DOHH2 (cell line): Measurements from ENCODE around the gene KCNN3.

Experiments used
- EZH2phosphoT487 ChIP-seq: fragments of 200-600 bp; sonication (generic); IDR thresholded peaks from 2 replicates; pipeline ENCODE4 v1.6.1; 2017; ENCODE audit warnings: borderline replicate concordance, mild to moderate bottlenecking, antibody characterized with exemption, low read length, moderate library complexity, mixed read lengths
- TF ChIP-seq, protein P1 (sequence below): fragments of 200-600 bp; sonication (generic); IDR thresholded peaks from one replicate; pipeline ENCODE4 v1.5.1; 2014; ENCODE audit warnings: antibody characterized with exemption, mild to moderate bottlenecking, low read depth, low read length; ENCODE audit not compliant: poor library complexity, severe bottlenecking

DNA sequence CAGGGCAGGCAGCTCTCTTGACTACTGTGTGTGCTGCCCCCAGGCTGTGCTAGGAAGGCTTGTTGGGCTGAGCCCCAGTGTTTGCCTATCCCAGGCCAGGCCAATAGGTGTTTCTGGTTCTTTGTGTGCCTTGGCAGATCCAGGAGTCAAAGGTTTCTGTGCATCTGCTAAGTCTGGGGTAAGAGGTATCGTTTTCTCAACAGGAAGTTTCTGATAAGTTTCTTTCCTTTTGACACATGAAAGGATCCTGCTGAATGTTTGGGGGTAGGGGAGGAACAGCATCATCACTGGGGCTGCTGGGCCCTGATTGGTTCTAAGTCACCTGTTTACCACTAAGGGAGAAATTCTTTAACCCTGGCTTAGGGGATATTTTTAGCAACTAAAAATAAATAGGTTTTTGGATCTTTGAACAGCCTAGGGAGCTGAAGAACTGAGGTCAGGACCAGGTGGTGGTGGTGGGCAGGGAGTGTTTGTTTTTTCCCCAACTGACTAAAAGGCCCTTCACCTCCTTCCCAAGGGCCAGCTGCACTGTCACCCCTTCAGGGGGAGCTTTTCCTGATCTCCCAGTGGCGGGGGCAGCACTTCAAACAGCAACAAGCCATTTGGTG lies 85.1 kb downstream of the KCNN3 start:
- TF ChIP-seq, protein P1, sequence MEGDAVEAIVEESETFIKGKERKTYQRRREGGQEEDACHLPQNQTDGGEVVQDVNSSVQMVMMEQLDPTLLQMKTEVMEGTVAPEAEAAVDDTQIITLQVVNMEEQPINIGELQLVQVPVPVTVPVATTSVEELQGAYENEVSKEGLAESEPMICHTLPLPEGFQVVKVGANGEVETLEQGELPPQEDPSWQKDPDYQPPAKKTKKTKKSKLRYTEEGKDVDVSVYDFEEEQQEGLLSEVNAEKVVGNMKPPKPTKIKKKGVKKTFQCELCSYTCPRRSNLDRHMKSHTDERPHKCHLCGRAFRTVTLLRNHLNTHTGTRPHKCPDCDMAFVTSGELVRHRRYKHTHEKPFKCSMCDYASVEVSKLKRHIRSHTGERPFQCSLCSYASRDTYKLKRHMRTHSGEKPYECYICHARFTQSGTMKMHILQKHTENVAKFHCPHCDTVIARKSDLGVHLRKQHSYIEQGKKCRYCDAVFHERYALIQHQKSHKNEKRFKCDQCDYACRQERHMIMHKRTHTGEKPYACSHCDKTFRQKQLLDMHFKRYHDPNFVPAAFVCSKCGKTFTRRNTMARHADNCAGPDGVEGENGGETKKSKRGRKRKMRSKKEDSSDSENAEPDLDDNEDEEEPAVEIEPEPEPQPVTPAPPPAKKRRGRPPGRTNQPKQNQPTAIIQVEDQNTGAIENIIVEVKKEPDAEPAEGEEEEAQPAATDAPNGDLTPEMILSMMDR = no peak
- no peak for TF ChIP-seq EZH2phosphoT487
